Stomach smooth muscle (tissue), 2 donors: ENCODE data around the gene PLD1.

Source experiments
- H3K27ac ChIP-seq: one replicate; pipeline ENCODE4 v1.7.0; 2013; ENCODE audit warnings: mild to moderate bottlenecking, low read length, inconsistent platforms
- H3K27me3 ChIP-seq, 2 donors: one replicate each; pipeline ENCODE4 v1.7.0; 2013; ENCODE audit warnings: low read length in 2 of 2; ENCODE audit not compliant: insufficient read depth in 2 of 2, control insufficient read depth in 1 of 2
- H3K36me3 ChIP-seq, 2 donors: one replicate each; pipeline ENCODE4 v1.7.0; 2013; ENCODE audit warnings: low read length in 2 of 2; ENCODE audit not compliant: control insufficient read depth in 2 of 2, insufficient read depth in 2 of 2
- H3K4me1 ChIP-seq: one replicate; pipeline ENCODE4 v1.7.0; 2013; ENCODE audit warnings: low read length; ENCODE audit not compliant: control insufficient read depth, insufficient read depth
- H3K4me3 ChIP-seq, 2 donors: one replicate each; pipeline ENCODE4 v1.7.0; 2013; ENCODE audit warnings: low read length in 2 of 2
- H3K9ac ChIP-seq, 2 donors: one replicate each; pipeline ENCODE4 v1.7.0; 2013; ENCODE audit warnings: low read length in 2 of 2, mild to moderate bottlenecking in 1 of 2
- H3K9me3 ChIP-seq, 2 donors: one replicate each; pipeline ENCODE4 v1.7.0; 2013; ENCODE audit warnings: low read length in 2 of 2; ENCODE audit not compliant: control insufficient read depth in 2 of 2
- donor health status: healthy.
- donor health status: Pancreatic carcinoma.

The PLD1 gene

DNA sequence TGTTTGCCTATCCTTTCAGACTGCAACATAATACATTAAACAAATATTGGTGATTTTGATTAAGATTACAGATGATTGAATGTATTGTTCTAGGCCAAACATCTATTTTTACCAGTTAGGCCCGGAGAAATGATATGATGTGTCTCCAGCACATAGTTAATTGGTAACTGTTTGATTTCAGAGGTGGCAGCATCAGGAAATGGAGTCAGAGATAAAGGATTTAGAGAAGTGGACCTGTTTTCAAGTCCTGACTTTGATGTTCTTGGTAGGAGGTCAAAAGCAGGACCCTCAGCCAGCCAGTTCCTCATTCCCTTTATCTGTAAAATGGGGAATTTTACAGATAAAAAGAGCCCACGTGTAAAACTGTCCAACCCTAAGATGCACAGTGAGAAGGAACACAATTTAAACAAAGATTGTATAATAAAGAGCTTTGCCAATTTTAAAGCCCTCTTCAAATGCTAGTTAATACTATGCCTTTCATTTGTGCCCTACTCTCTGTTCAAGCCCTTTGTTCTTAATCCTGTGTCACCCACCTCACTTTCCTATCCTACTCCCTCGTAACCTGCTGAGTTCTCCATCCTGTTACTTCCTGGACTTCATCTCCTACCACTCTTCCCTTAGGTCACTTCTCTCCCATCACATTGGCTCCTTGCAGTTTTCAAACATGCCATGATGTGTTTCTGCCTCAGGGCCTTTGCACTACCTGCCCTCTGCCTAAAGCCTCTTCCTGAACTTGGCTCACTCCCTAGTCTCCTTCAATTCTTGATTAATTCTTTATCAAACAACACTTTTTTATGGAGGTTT lies 35.4 kb upstream of the PLD1 start:
- Histone ChIP-seq H3K36me3 (no peaks in the 10 kb centered on the region), H3K27me3 (no peaks in the 10 kb centered on the region), H3K9ac (no peak overlapping the region), H3K4me3 (no peak overlapping the region), H3K4me1 (no peaks in the 10 kb centered on the region), H3K27ac (no peak overlapping the region), H3K9me3 (no peaks in the 10 kb centered on the region)

DNA sequence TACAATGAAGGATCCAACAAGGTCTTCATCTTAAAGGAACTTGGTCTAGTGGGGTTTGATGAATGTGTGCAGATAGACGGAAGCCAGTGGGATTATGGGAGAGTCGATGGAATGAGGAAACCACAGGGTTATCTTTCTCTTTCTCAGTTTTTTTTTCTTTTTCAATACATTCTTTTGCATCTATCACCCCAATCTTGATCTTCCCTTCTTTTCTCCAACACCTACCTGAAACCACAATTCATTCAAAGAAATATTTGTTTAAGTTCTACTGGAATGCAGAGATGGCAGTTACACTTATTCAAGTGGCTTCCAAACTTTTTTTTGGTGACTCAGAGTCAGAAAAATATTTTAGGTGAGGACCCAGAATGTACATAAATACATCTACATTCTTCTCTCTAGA lies 34.6 kb upstream of the PLD1 start:
- Histone ChIP-seq H3K36me3 (no peaks in the 10 kb centered on the region), H3K27ac (no peak overlapping the region), H3K9me3 (no peaks in the 10 kb centered on the region), H3K4me3 (no peak overlapping the region), H3K4me1 (no peaks in the 10 kb centered on the region), H3K27me3 (no peaks in the 10 kb centered on the region), H3K9ac (no peak overlapping the region)

DNA sequence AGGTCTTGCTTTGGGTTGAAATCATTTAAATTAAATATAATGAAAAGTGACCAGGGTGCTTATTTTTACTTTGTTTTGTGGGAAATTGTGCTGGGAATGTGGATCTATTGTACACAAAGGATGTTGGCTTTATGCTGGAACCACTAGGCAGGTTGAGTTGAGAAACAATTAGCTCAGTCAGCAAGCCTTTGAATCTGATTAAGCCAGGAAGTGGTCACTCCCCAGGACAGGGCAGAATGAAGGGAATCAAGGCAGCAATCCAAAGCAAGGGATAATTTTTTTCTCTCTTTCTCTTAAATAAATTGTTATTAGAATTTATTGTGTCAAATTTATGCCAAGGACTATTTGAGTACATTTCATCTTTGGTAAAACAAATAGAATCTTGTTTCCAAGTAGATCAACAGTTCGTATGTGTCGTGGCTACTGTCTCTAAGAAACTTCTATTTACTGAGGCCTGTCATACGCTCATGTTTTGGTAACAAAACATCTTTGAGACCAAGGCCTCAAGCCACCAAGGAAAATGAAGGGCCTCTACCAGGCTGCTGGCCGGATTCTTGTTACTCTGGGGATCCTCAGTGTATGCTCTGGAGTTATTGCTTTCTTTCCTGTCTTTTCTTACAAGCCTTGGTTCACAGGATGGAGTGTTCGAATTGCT lies 32.7 kb upstream of the PLD1 start, which contains the start of gene TMEM212:
TMEM212 (plus strand) TSS at position 486 of the 655 bp plus-strand sequence; CDS start at position 521, 35 bp downstream.
- Histone ChIP-seq H3K36me3 (no peaks in the 10 kb centered on the region), H3K27ac (peak within 1 kb of the TSS; percentile 32), H3K9ac (no peak within 1 kb of the TSS), H3K27me3 (no peaks in the 10 kb centered on the region), H3K4me3 (no peak within 1 kb of the TSS), H3K9me3 (no peaks in the 10 kb centered on the region), H3K4me1 (no peaks in the 10 kb centered on the region)

DNA sequence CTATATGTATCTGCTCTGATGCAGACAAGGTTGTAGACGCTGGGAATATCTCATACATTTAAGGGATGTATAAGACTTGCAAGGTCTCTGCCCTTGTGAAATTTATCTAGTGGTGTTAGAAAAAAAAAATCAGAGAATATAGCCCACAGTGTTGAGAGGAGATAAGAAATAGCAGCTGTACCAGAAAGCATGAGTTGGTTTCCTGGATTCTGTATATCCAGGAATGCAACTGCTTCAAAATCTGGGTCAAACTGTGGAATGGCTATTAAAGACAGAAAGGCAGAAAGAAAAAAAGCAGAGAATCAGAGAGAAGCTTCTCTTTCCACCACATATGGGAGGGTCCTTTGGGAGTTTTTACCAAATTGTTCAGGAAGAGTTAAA lies 31.3 kb upstream of the PLD1 start:
- Histone ChIP-seq H3K36me3 (no peaks in the 10 kb centered on the region), H3K4me3 (no peak overlapping the region), H3K9me3 (no peaks in the 10 kb centered on the region), H3K27me3 (no peaks in the 10 kb centered on the region), H3K4me1 (no peaks in the 10 kb centered on the region), H3K27ac (no peak overlapping the region), H3K9ac (no peak overlapping the region)

DNA sequence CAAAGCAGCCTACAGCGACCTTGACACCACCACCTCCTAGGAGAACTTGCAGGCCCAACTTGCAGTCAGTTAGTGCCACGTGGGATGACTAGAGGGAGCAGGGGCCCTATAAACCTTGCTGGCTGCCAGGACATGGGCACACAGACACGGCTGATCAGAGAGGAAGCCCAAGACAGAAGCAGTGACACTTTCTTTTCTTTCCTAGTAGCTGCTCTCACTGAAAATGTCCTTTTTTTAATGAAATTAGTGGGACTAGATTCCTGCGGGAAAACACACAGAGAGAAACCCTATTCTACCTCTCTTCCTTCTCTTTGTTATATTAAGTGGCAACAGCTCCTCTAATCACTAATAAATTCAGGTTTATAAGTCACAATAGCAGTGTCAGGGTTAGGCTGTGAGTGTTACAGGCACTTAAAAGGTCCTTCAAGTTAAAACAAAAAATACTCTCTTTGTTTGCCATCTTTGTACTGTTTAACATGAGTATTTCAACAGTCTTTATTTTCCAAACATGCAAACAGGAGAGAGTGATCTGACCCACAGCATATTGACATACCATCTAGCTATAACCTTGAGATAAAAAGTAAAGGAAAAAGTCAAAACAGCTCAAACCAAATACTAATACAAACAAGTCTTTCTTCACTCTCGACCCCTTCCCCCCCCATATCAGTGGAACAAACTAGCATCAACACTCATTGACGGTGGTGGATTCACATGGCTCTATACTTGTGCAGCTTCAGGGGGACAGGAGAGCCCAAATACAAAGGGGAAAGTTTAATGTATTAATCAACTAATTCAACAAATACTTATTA lies 30.7 kb upstream of the PLD1 start:
- Histone ChIP-seq H3K9me3 (no peaks in the 10 kb centered on the region), H3K36me3 (no peaks in the 10 kb centered on the region), H3K27me3 (no peaks in the 10 kb centered on the region), H3K4me3 (no peak overlapping the region), H3K4me1 (no peaks in the 10 kb centered on the region), H3K9ac (no peak overlapping the region), H3K27ac (no peak overlapping the region)

DNA sequence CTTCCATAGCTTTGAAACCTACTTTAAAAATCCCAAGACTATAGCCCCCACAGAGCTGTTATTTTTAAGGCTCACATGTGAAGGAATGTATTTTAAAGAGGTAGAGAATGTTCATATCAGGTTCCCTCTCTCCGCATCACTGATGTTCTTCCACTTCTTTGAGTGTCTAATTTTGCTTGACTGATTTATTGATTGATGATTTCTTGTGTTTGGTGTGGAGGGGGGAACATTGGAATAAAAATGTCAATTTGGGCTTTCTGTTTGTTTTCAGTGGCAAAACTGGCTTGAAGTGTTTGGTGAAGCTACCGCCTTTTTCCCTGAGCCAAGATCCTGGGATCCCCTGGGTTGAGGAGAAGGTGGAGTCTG lies 30.1 kb upstream of the PLD1 start:
- Histone ChIP-seq H3K9me3 (no peaks in the 10 kb centered on the region), H3K27ac (no peak overlapping the region), H3K4me3 (no peak overlapping the region), H3K36me3 (no peaks in the 10 kb centered on the region), H3K27me3 (no peaks in the 10 kb centered on the region), H3K9ac (no peak overlapping the region), H3K4me1 (no peaks in the 10 kb centered on the region)

DNA sequence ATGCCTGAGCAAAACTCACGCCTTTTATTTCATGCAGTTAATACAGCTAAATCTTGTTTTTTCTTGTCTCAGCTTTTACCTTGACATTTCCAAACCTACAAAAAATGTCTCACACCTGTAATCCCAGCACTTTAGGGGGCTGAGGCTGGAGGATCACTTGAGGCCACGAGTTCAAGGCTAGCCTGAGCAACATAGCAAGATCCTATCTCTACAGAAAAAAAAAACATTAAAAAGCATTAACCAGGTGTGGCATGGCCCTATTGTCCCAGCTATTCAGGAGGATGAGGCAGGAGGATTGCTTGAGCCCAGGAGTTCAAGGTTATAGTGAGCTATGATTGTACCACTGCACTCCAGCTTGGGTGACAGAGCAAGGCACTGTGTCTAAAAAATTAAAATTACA lies 29.0 kb upstream of the PLD1 start:
- H3K4me3 ChIP-seq, result no peak overlapping the region
- no peaks in the 10 kb centered on the region for H3K36me3 ChIP-seq
- H3K9ac ChIP-seq, result no peak overlapping the region
- H3K9me3 ChIP-seq, result no peaks in the 10 kb centered on the region
- no peaks in the 10 kb centered on the region for H3K4me1 ChIP-seq
- H3K27me3 ChIP-seq, result no peaks in the 10 kb centered on the region
- no peak overlapping the region for H3K27ac ChIP-seq

DNA sequence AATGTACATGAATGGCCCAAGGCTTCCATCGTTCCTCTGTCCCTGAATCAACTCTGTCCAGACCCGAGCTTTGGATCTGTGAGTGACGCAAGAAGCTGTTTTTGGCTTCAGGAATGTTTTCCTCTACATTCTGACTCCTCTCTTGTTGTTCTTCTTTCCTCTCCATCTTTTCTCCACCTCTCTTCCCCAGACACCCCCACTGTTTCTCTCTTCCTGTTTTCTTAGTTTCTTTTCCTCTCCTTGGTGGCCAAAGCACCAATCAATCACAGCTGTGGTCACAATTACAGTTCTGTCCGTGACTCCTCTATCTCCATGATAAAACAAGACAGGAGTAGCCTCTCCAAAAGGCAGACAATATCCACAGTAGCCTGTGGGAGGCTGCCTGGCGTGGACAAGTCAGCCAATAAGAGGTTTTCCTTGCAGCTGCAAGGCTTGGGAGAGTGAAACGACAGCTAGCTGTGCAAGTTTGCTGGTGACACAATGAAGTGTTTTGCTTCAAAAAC lies 28.0 kb upstream of the PLD1 start:
- peak overlapping the region in 1 of 2 donors; percentile 29 for H3K4me3 ChIP-seq
- peak overlapping the region; percentile 8 for H3K27ac ChIP-seq
- H3K36me3 ChIP-seq, result no peaks in the 10 kb centered on the region
- no peaks in the 10 kb centered on the region for H3K9me3 ChIP-seq
- no peaks in the 10 kb centered on the region for H3K27me3 ChIP-seq
- H3K9ac ChIP-seq, result no peak overlapping the region
- H3K4me1 ChIP-seq, result no peaks in the 10 kb centered on the region

DNA sequence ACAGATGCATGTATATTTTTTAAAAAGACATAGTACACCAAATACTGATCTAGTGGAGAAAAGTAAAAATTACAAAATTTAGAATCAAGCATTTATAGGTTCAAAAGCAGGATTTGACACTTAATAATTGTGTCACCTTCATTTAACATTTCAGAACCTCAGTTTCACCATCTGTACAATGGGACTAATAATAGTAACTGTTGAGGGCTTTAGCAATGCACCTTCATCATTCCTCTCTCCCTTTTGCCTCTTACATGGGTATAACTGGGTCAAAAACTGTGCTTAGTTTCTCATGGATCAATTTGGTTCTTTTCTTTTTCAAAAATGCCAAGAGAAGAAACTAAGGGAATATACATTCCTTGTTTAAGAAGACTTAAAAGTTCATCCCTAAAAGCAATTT lies 27.4 kb upstream of the PLD1 start:
- H3K9me3 ChIP-seq, result no peaks in the 10 kb centered on the region
- peak overlapping the region; percentile 8 for H3K27ac ChIP-seq
- no peak overlapping the region for H3K4me3 ChIP-seq
- no peak overlapping the region for H3K9ac ChIP-seq
- H3K4me1 ChIP-seq, result no peaks in the 10 kb centered on the region
- no peaks in the 10 kb centered on the region for H3K27me3 ChIP-seq
- no peaks in the 10 kb centered on the region for H3K36me3 ChIP-seq

DNA sequence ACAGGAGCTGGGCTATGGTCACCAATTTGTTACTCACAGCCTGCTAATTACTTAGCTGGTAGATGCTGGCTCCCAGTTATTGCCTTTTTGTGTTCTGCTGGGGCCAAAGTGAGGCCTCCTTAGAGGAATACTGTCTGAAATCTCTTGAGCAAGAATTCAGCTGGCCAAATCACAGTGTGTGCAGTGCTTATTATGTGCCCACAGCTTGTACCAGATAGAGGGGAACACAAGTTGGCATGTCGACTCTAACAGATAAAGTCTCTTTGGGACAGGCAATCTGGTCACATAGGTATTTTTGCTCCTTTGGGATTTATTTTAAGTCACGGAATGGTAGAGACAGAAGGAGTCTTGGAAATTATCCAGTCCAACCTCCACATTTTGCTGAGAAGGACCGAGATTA lies 26.6 kb upstream of the PLD1 start:
- Histone ChIP-seq H3K27ac (no peak overlapping the region), H3K4me1 (no peaks in the 10 kb centered on the region), H3K9ac (no peak overlapping the region), H3K4me3 (no peak overlapping the region), H3K27me3 (no peaks in the 10 kb centered on the region), H3K9me3 (no peaks in the 10 kb centered on the region), H3K36me3 (no peaks in the 10 kb centered on the region)
